HG02763 (cell line): ENCODE measurements around the gene MLLT6.

ENCODE experiments used
- ATAC-seq: cut with Tn5 transposase; IDR thresholded peaks from one replicate; pipeline ENCODE4 v1.9.1; 2021; ENCODE audit warnings: mild to moderate bottlenecking, moderate library complexity; ENCODE audit not compliant: unreplicated experiment

The MLLT6 gene

GRCh38 chr17:38704606-38705522 is at the start of gene MLLT6:
MLLT6 (plus strand) TSS chr17:38705273; CDS start chr17:38705633, 360 bp downstream.
- no peak for ATAC-seq

- no peak for ATAC-seq
Observed at GRCh38 chr17:38656959-38657823, 47.9 kb upstream of the MLLT6 start.

- ATAC-seq = no peak
Observed at GRCh38 chr17:38657824-38658740, 47.0 kb upstream of the MLLT6 start.

DNA sequence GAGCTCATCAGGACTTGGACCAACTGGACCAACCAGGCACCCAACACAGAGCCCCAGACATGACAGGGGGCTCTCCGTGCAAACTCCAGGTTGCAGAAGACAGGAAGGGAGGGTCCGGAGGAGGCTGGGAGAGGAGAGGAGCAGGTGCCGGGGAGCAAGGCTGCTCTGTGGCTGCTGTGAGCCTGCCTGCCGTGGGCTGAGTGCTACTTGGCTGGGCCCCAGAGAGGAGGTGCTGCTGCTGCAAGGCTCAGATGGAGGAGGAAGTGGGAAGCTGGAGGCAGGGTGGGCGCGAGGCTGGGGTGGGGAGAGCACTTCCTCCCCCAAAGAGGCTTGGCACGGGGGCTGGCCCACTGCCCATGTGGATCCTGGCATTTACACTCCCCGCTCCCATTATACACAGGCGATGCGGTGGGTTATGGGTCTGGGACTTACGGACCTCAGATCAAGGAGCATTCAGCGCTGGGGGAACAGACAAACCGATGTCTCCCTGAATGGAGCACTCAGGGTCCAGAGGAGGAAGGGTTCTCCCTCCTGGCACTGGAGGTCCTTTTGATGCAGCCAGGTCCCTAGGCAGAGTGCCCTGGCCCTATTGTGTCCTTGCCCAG is 46.2 kb upstream of the MLLT6 start:
- no peak for ATAC-seq

GRCh38 chr17:38659415-38659814 is 45.7 kb upstream of the MLLT6 start:
- ATAC-seq = no peak

- no peak for ATAC-seq
Observed at GRCh38 chr17:38660097-38661025, 44.7 kb upstream of the MLLT6 start.

GRCh38 chr17:38663125-38663751 is 41.8 kb upstream of the MLLT6 start:
- ATAC-seq = no peak

GRCh38 chr17:38663964-38664644 is 41.0 kb upstream of the MLLT6 start:
- no peak for ATAC-seq

GRCh38 chr17:38667099-38667786 is 37.8 kb upstream of the MLLT6 start:
- no peak for ATAC-seq

DNA sequence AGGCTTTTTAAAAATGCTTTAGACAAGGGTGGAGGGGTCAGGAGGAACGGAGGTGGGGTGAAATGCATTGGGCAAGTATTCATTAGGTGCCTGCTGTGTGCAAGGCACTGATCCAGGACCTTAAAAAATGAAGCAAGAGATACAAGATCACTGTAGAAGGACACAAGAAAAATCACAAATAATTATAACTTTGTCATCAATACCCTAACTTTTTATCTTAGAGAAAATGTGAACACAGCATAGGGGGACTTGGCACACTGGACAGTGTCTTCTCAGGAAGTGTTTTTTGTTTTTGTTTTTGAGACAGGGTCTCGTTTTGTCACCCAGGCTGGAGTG is 37.3 kb upstream of the MLLT6 start:
- ATAC-seq = no peak

DNA sequence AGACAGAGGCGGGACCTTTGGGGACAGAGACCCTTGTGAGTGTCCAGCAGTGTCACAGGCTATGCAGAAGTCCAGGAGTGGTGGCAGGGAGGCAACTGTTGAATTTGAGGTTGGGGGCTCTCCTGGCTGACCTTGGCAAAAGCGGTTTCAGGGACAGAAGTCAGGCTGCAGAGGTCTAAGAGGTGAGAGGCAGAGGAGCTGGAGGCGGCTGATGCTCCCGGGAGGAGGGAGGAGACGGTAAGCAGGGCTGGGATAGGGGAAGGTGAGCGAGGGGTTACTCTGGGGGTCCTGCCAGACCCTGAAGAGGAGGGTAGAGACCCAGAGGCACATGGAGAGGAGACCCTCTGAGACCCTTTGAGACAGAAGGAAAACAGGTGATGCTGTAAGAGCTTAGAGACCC is 35.6 kb upstream of the MLLT6 start:
- no peak for ATAC-seq

DNA sequence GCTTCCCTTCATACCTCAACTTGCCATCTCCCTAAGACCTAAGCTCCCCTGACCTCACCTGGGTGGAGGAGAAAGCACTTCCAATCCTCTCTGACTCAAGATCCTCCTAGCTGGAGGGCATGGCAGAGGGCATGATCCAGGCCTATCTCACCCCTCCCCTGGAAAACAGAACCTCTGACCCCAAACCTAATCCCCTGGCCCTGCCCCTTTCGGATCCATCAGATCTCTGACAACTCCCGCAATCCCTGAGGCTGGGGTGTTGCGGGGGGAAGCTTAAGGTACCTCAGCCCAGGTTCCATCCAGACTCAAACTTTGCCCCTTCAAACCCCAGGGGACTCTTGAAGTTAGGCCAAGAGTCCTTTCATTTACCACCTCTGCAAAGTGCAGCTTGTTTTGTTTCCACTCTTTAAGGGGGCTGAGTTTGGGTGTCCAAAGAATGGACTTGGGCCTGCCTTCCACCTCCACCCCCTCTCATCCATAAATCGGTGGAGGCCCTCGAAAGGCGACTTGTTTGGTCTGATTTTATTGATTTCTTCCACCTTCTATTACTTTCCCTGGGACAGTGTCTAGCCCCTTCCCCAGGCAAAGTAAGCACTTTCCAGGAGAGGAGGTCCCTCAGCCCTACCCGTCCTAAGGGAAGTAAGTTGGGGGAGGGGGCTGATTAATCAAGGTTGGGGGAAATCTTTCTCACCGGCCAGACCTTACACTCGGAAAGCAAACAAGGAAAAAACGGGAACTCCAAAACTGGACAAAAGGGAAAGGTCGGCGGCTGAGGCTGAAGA is 32.9 kb upstream of the MLLT6 start:
- no peak for ATAC-seq

- ATAC-seq = no peak
Observed at GRCh38 chr17:38672788-38673706, 32.0 kb upstream of the MLLT6 start.

DNA sequence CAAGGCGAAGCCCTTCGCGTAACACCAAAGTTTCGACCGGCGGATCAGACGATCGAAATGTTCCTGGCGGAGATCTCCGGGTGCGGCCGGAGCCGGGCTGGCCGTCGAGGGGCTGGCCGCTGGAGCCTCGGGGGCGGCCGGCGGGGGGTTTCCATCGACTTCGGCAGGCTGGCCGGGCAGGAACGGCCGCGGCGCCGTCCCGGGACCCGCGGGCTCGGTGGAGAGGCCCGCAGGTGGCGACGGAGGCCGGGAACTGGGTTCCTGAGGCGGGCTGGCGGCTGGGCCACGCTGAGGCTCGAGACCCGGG is 31.4 kb upstream of the MLLT6 start:
- no peak for ATAC-seq

DNA sequence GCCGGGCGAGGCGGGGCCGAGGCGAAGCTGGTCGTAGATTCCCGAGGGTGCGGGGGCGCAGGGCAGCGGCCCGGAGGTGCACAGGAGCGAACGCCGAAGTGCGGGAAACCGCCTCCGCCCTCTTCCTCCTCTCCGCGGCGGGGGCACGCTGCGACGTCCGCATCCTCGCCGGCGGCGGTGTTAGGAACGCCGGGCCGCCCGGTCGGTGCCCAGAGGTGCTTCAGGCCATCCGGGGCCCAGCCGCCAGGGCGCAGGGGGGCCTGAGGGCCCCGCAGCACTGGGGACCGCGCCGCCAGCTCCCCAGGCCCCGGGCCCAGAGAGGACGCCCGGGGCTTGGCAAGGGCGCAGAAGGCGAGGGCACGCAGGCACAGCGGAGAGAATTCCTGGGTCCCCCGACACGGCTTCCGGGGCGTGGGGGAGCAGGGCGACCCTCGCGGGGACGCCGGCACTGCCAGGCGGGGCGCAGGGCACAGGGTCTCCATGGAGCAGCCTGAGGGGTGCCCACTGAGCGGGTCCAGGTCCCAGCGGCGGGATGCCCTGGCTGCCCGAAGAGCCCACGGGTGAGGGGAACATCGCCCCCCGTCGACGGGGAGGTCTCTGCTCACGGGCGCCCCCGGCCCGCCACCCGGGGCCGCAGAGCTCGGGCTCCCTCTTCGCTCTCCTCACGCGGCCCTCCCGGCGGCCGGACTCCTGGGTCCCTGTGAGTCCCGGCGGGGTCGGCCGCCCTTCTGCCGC is 30.9 kb upstream of the MLLT6 start:
- ATAC-seq = peak; percentile 8
